ENCODE data around the gene RAB31.

- TF ChIP-seq CTCF (IDR thresholded peaks at IDR 0.05) (no peak), POLR2A (IDR thresholded peaks at IDR 0.05) (no peak)
Observed at GRCh38 chr18:9849407-9850283, 141.5 kb downstream of the RAB31 start.

All from lower leg skin (tissue), 3 donors.